Suppressor macrophage treated with lipopolysaccharide for 1 hour (primary cell): ENCODE results near the gene CCDC78.

Experiments
- DNase-seq, 3 donors: peaks; one replicate each; pipeline ENCODE4 v3.0.0-alpha.2; 2020 to 2022

CCDC78 gene

DNA sequence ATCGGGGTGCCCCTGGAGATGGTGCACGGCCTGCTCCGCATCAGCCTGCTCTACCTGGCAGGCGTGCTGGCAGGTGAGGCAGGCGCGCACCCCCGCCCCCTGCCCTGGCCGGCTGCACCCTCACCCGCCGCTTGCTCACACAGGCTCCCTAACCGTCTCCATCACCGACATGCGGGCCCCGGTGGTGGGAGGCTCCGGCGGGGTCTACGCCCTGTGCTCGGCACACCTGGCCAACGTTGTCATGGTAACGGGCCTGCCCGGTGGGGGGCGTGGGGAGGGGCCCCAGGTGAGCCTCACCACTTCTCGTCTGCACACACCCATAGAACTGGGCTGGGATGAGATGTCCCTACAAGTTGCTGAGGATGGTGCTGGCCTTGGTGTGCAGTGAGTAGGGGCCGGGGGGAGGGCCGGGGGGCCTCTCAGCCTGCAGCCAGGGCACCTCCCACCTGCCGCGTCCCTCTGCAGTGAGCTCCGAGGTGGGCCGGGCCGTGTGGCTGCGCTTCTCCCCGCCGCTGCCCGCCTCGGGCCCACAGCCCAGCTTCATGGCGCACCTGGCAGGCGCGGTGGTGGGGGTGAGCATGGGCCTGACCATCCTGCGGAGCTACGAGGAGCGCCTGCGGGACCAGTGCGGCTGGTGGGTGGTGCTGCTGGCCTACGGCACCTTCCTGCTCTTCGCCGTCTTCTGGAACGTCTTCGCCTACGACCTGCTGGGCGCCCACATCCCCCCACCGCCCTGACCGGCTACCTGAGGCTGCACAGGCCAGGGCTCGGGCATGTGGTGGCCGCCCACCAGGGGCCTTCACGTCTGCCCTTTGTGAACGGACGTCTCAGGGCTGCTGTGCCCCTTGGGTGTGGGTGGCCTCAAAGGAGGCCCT lies 48.7 kb downstream of the CCDC78 start:
- DNase-seq, result no peak

DNA sequence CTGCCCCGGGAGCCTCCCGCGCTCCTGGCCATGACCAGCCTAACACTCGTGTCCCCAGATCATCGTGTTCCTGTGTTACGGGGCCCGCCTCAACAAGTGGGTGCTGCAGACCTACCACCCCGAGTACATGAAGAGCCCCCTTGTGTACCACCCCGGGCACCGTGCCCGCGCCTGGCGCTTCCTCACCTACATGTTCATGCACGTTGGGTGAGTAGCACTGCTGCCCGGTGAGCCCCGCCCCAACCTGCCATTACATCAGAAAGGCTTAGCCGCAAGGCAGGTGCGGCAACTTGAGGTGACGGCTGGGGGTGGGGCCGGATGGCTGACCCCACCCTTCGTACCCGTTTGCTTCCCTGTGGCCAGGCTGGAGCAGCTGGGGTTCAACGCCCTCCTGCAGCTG lies 49.3 kb downstream of the CCDC78 start:
- DNase-seq, result no peak

DNA sequence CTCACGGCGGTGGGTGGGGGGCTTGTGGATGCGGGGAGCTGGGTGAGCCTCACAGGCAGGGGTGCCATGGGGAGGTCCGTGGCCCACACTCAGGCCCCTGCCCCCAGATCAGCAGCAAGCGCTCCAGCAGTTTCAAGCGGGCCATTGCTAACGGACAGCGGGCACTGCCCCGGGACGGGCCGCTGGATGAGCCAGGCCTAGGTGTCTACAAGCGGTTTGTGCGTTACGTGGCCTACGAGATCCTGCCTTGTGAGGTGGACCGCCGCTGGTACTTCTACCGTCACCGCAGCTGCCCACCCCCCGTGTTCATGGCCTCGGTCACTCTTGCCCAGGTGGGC lies 49.7 kb downstream of the CCDC78 start:
- no peak for DNase-seq

GRCh38 chr16:675884-676564 lies 50.2 kb downstream of the CCDC78 start:
- DNase-seq, result no peak

- DNase-seq, result peak in 2 of 3 donors; percentile 46 to 63
Observed at GRCh38 chr16:674968-675883, 51.0 kb downstream of the CCDC78 start, which contains the start of gene RHBDL1. Gene RHBDL1, plus strand, starts transcription at chr16:675671. Its CDS starts 120 bp downstream, at chr16:675791.

- no peak for DNase-seq
Observed at GRCh38 chr16:674214-674881, 51.9 kb downstream of the CCDC78 start.

GRCh38 chr16:673399-673991 lies 52.7 kb downstream of the CCDC78 start:
- no peak for DNase-seq

- DNase-seq, result no peak
Observed at GRCh38 chr16:672851-673250, 53.4 kb downstream of the CCDC78 start.
